Measurements from ENCODE around the gene LRFN2.

LRFN2 gene

DNA sequence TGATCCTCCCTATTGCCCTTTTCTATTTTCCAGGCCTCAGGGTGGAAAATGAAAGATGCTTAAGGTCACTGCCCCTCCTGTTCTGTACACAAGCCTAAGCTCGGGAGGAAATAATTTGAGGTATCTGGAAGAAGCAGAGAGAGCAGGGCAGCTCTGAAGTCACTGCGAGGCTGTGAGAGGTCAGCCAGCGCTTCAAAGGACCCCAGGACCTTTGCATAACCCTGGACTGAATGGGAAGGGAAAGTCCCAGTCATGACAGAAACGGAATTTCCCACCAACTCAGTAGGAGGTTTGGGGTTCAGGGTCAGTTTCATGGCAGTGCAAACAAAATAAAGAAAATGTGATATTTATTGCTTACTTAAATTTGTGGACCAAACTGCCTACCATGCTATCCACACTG, 58.1 kb downstream of the LRFN2 start:
- CTCF ChIA-PET: no interaction called here
- DNase-seq (ENCODE audit: extremely low spot score): no peak

DNA sequence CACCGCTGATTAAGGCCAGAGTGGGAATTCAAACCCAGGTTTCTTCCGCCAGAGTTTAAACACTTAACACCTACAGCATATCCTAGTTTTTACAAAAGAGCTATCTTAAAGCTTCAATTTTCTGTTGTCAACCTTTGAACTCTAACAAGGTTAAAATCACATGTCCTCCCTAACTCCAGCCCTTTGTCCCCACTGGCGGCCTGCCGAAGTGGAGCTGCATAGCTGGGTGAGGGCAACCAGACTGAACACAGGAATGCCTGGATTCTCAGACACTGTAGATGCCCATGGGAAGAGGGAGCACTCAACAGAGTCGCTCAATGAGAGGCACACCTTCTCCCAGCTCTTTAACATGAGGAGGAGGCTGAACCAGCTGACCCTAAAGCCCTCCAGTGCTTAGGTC, 59.1 kb downstream of the LRFN2 start:
- CTCF ChIA-PET: interaction anchor here (1.1 kb wide), 1 partner anchor 15 kb away, joined by 3 read pairs; no protein-coding TSS in a partner anchor

More for the DNA sequence above, 58.1 kb downstream of the LRFN2 start:
- no peak for TF ChIP-seq CTBP1 (IDR thresholded peaks at IDR 0.05; ENCODE audit: borderline replicate concordance)
- no peak for TF ChIP-seq BHLHE40 (IDR thresholded peaks at IDR 0.05; ENCODE audit: borderline replicate concordance)
- no peak for TF ChIP-seq FOXK2 (IDR thresholded peaks at IDR 0.05)
- no peak for TF ChIP-seq SP1 (IDR thresholded peaks at IDR 0.05)
- no peak for TF ChIP-seq ZNF384 (IDR thresholded peaks at IDR 0.05)
- TF ChIP-seq LEF1 (IDR thresholded peaks at IDR 0.05; ENCODE audit: borderline replicate concordance): no peak
- no peak for TF ChIP-seq NFRKB (IDR thresholded peaks at IDR 0.05)
- TF ChIP-seq ARNT (IDR thresholded peaks at IDR 0.05): no peak
- TF ChIP-seq TARDBP (IDR thresholded peaks at IDR 0.05): no peak
- TF ChIP-seq ELF4 (IDR thresholded peaks at IDR 0.05): no peak
- TF ChIP-seq FOXM1 (IDR thresholded peaks at IDR 0.05; ENCODE audit: borderline replicate concordance): no peak
- TF ChIP-seq HDGF (IDR thresholded peaks at IDR 0.05; ENCODE audit: borderline replicate concordance): no peak
- no peak for TF ChIP-seq L3MBTL2 (conservative IDR thresholded peaks at IDR 0.05)
- TF ChIP-seq FOXA1 (IDR thresholded peaks at IDR 0.05): no peak
- TF ChIP-seq, protein P1, sequence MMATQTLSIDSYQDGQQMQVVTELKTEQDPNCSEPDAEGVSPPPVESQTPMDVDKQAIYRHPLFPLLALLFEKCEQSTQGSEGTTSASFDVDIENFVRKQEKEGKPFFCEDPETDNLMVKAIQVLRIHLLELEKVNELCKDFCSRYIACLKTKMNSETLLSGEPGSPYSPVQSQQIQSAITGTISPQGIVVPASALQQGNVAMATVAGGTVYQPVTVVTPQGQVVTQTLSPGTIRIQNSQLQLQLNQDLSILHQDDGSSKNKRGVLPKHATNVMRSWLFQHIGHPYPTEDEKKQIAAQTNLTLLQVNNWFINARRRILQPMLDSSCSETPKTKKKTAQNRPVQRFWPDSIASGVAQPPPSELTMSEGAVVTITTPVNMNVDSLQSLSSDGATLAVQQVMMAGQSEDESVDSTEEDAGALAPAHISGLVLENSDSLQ (IDR thresholded peaks at IDR 0.05): no peak
- TF ChIP-seq SUZ12 (IDR thresholded peaks at IDR 0.05): no peak
- POLR2A ChIA-PET: no interaction called here

DNA sequence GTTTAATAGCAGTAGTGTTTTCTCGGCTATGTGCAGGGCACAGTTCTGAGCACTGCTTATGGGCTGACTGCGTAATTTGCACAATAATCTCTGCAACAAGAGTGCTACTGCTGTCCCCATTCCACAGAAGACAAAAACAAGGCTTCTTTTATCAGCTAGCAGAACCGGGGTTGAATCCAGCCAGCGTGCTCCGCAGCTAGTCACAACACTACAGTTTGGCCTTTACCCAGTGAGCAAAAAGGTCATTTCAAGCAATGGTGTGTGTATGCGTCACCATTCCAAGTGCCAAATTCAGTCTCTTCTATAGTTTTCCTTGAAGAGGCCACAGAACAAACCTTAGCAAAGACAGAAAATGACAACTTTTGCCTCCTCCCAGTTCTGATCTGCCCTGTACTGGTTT, 61.1 kb downstream of the LRFN2 start:
- ChIA-PET CTCF (no interaction called here), POLR2A (no interaction called here)
- TF ChIP-seq FOXA1 (IDR thresholded peaks at IDR 0.05) (no peak), ARNT (IDR thresholded peaks at IDR 0.05) (no peak), HDGF (IDR thresholded peaks at IDR 0.05; ENCODE audit: borderline replicate concordance) (no peak), SUZ12 (IDR thresholded peaks at IDR 0.05) (no peak), LEF1 (IDR thresholded peaks at IDR 0.05; ENCODE audit: borderline replicate concordance) (no peak), TARDBP (IDR thresholded peaks at IDR 0.05) (no peak), SP1 (IDR thresholded peaks at IDR 0.05) (no peak), NFRKB (IDR thresholded peaks at IDR 0.05) (no peak), L3MBTL2 (conservative IDR thresholded peaks at IDR 0.05) (no peak), CTBP1 (IDR thresholded peaks at IDR 0.05; ENCODE audit: borderline replicate concordance) (no peak), BHLHE40 (IDR thresholded peaks at IDR 0.05; ENCODE audit: borderline replicate concordance) (no peak)
- TF ChIP-seq, protein P1 (IDR thresholded peaks at IDR 0.05): no peak
- no peak for DNase-seq (ENCODE audit: extremely low spot score)

More for the DNA sequence above, 59.1 kb downstream of the LRFN2 start:
- TF ChIP-seq, protein P1 (IDR thresholded peaks at IDR 0.05): no peak
- POLR2A ChIA-PET: no interaction called here
- DNase-seq (ENCODE audit: extremely low spot score): no peak

DNA sequence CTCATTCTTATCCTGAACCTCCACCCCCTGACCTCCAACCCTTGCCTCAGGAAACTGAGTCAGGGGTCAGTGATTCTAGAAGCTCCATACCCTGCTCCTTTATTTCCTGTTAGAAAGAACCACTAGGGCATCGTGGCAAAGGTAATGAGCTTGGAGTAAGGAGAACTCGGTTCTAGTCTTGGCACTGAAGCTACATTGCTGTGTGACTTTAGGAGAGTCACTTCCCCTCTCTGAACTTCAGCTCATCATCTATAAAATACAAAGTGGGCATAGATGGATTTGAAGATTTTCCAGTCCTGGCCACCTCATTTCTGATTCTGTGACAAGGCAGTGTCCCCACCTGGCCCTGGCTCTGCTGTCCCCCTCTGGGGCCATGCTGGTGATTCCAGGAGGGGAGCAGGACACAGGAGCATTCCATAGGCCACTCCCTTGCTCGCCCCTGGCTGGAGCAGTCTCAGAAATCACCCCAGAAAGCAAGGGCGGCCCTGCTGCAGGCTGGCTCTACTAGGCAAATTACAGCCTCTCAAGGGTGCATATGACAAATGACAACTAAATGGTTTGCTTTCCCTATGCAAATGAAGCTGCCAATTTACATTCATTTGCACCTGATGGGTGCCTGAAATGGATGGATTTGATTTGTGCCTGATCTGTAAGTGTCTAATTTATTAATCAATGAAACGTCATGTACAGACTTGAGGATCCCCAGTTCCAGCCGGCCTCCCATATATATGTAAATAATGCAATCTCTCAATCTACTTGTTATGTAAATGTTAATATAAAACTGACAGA, 62.2 kb downstream of the LRFN2 start:
- DNase-seq (ENCODE audit: extremely low spot score): no peak
- CTCF ChIA-PET: no interaction called here
- POLR2A ChIA-PET: no interaction called here
- TF ChIP-seq TARDBP (IDR thresholded peaks at IDR 0.05): no peak

DNA sequence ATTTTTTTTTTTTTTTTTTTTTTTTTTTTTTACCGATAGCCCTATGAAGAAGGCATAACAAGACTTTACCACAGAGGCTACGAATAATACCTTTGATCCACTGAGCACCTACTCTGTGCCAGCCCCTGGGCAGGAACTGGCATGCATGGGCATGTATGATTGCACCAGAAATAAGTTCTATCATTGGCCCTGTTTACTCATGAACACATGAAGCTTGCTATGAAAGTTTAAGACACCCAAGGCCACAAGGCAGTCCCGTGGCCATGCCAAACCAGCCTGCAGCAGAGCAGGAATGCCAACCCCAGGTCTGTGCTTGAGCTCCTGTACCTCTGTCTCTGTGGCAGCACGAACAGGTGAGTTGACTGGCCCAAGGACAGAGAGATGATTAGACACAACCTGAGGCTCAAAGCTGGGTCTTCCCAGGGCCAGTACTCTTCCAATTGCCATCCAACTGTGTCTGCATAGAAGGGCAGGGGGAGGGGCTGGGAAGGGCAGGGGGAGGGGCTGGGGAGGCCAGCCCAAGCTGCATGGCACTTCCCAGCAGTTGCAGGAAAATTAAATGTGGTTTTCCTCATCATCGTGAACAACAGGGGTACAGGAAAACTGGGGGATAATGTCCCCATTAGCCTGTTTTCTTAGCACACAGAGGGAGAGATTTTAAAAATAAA, 63.5 kb downstream of the LRFN2 start:
- ChIA-PET CTCF (no interaction called here), POLR2A (interaction anchor here (0.6 kb wide), 1 partner anchor 45 kb away, joined by 3 read pairs; no protein-coding TSS in a partner anchor)
- DNase-seq (ENCODE audit: extremely low spot score): no peak
- no peak for TF ChIP-seq FOXM1 (IDR thresholded peaks at IDR 0.05; ENCODE audit: borderline replicate concordance)
- no peak for TF ChIP-seq LEF1 (IDR thresholded peaks at IDR 0.05; ENCODE audit: borderline replicate concordance)
- TF ChIP-seq SP1 (IDR thresholded peaks at IDR 0.05): no peak
- no peak for TF ChIP-seq HDGF (IDR thresholded peaks at IDR 0.05; ENCODE audit: borderline replicate concordance)
- no peak for TF ChIP-seq SUZ12 (IDR thresholded peaks at IDR 0.05)
- no peak for TF ChIP-seq L3MBTL2 (conservative IDR thresholded peaks at IDR 0.05)
- TF ChIP-seq FOXA1 (IDR thresholded peaks at IDR 0.05): no peak
- TF ChIP-seq ZNF384 (IDR thresholded peaks at IDR 0.05): no peak
- no peak for TF ChIP-seq ELF4 (IDR thresholded peaks at IDR 0.05)

DNA sequence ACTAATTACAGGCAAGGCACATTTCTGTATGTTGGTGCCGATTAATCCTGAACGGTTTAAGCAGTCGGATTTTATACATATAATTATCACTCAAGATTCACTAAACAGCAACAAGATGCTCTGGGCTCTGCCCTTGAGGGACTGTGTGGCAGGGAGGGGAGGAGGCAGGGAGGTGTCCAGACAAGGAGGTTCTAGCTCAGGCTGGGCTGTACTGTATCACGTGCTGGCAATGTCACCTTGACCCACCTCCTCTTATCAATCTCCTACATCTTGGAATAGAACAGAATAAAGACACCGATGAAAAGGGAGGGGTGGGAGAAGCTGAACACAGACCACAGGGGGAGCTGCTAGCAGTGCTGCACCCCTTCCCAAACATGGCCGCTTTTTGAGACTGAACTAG, 65.7 kb downstream of the LRFN2 start:
- DNase-seq (ENCODE audit: extremely low spot score): no peak
- TF ChIP-seq ZNF384 (IDR thresholded peaks at IDR 0.05) (no peak), FOXK2 (IDR thresholded peaks at IDR 0.05) (no peak), TARDBP (IDR thresholded peaks at IDR 0.05) (no peak), BHLHE40 (IDR thresholded peaks at IDR 0.05; ENCODE audit: borderline replicate concordance) (no peak), L3MBTL2 (conservative IDR thresholded peaks at IDR 0.05) (no peak), CTBP1 (IDR thresholded peaks at IDR 0.05; ENCODE audit: borderline replicate concordance) (no peak), NFRKB (IDR thresholded peaks at IDR 0.05) (no peak), ARNT (IDR thresholded peaks at IDR 0.05) (no peak), SUZ12 (IDR thresholded peaks at IDR 0.05) (no peak), SP1 (IDR thresholded peaks at IDR 0.05) (no peak), LEF1 (IDR thresholded peaks at IDR 0.05; ENCODE audit: borderline replicate concordance) (no peak)
- CTCF ChIA-PET: interaction anchor here (0.7 kb wide), 1 partner anchor 15 kb away, joined by 5 read pairs; no protein-coding TSS in a partner anchor
- POLR2A ChIA-PET: no interaction called here
